ENCODE results near the gene FAM13A.

DNA sequence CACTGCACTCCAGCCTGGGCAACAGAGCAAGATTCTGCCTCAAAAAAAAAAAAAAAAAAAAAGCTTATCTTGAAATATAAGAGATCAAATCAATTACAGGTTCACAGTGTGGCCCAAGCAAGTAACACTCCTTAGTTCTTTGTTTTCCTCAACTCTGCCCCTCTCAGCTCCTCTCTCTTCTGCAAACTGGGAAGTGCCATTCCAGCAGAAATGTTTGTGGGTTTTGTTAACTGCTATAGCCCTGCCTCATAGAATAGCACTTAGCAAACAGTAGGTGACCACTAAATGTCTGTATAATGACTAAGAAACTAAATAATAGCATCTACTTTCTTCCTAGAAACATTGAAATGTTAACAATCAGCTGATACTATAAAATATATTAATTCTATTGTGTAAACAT is 199.4 kb downstream of the FAM13A start:
- TF ChIP-seq, protein P1, sequence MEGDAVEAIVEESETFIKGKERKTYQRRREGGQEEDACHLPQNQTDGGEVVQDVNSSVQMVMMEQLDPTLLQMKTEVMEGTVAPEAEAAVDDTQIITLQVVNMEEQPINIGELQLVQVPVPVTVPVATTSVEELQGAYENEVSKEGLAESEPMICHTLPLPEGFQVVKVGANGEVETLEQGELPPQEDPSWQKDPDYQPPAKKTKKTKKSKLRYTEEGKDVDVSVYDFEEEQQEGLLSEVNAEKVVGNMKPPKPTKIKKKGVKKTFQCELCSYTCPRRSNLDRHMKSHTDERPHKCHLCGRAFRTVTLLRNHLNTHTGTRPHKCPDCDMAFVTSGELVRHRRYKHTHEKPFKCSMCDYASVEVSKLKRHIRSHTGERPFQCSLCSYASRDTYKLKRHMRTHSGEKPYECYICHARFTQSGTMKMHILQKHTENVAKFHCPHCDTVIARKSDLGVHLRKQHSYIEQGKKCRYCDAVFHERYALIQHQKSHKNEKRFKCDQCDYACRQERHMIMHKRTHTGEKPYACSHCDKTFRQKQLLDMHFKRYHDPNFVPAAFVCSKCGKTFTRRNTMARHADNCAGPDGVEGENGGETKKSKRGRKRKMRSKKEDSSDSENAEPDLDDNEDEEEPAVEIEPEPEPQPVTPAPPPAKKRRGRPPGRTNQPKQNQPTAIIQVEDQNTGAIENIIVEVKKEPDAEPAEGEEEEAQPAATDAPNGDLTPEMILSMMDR (IDR thresholded peaks at IDR 0.05; ENCODE audit: insufficient read depth, low read length, poor library complexity, severe bottlenecking): no peak
- no peak for TF ChIP-seq EZH2phosphoT487 (conservative IDR thresholded peaks at IDR 0.05; ENCODE audit: low read length)
